HG02973 (cell line): Measurements from ENCODE around the gene CAMTA1.

Experiments used
- ATAC-seq: cut with Tn5 transposase; IDR thresholded peaks from one replicate; pipeline ENCODE4 v1.9.1; 2021; ENCODE audit warnings: moderate library complexity; ENCODE audit not compliant: unreplicated experiment

CAMTA1 gene

DNA sequence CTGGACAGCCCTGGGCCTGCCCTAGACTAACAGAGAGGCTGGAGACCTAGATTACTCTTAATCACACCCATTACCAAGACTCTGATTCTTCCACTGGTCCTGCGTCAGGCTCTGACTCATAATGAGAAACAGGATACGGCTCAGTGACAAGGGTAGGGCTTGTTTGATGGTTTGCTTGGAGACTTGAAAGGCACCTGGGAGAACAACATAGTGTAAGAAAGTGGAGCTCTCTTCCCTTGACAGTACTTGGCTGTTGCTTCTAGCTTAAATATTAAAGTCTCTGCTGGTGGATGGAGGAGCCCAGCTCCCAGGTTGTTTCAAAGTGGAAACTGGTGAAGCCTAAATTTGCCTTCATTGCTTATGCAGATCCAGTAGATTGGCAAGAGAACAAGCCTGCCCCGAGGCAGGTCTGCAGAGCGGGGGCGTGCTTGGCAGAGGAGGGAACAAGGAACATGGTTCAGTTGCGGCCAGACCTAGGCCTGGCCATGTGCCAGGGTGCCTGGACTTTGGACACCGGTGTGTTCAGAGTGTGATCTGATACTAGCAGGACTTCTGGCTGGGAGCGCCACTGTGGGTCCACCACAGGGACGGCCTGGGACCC is 480.6 kb downstream of the CAMTA1 start:
- no peak for ATAC-seq

DNA sequence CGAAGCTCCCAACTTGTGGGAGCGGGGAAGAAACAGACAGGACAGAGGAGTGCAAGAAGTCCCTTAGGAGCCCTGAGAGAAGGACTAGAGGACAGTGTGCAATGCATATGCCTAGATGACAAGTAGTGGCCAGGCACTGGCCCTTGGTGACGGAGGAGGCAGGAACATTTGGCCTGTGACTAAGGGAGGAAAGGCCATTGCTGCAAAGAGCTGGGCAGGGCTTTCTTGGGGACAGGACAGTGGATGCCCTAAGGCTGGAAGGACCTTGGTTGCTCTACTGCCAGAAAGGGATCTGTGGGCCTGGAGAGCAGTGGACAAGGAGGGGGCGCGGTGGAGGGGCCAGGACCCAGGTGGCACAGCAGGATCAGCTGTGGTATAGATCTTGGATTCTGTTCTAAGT is 481.3 kb downstream of the CAMTA1 start:
- no peak for ATAC-seq

- no peak for ATAC-seq
Measured at GRCh38 chr1:7267493-7267892, 482.2 kb downstream of the CAMTA1 start.

- ATAC-seq, result no peak
Measured at GRCh38 chr1:7268983-7269382, 483.7 kb downstream of the CAMTA1 start.

DNA sequence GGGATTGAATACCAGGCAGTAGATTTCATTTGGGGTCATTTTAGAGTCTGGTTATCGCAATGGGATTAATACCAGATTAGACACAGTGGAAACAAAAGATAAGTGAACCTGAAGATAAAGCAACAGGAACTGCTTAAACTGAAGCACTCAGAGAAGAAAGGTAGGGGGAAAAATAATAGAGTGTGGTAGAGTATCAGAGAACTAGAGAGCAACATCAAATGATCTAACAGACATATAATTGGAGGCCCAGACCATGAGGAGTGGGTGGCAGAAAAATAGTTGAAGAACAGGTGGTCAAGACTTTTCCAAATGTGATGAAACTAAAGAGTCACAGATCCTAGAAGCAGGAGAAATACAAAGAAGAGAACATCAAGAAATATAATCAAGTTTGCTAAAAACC is 484.3 kb downstream of the CAMTA1 start:
- ATAC-seq, result no peak

DNA sequence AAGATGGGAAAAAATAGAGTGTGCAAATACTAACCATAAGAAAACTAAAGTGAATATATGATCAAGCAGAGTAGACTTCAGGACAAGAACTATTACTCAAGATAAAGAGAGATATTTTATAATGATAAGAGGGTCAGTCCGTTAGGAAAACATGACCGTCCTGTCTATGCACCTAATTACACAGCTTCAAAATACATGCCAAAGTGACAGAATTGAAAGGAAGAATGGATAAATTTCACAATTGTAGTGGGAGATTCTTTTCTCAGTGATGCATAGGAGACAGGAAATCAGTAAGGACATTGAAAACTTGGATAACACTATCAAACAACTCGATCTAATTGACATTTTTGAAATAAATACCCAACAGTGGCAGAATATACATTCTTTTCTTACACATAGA is 489.0 kb downstream of the CAMTA1 start:
- ATAC-seq, result no peak

GRCh38 chr1:7278045-7278444 is 492.8 kb downstream of the CAMTA1 start:
- no peak for ATAC-seq

- no peak for ATAC-seq
Measured at GRCh38 chr1:7278827-7279765, 493.8 kb downstream of the CAMTA1 start.

- ATAC-seq, result no peak
Measured at GRCh38 chr1:7279769-7280168, 494.5 kb downstream of the CAMTA1 start.

DNA sequence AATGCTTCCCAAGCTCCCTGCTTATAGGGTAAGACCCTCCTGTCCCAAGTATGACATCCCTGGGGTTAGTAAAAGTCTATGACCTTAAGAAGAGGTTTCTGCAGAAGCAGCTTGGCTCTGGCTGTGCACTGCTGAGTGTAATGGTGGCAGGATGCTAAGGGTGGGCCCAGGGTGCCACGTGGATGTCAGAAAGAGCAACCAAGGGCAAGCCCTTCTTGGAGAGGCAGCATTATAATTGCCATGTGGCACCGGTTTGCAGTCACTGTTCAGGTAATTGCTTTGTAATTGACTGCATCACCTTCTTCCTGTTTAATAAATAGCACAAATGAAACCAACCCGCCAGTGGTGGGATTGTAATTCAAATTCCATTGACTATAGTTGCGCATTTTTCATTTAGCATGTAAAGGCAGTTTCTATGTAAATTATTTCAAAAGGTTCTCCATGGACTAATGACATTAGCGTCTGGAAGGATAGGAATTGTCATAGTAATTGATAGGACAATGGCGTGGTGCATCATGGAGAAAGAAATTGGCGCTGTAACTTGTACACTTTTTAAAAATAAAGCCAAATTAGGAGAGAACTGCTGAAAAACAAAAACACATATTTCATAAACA is 495.2 kb downstream of the CAMTA1 start:
- ATAC-seq, result no peak

DNA sequence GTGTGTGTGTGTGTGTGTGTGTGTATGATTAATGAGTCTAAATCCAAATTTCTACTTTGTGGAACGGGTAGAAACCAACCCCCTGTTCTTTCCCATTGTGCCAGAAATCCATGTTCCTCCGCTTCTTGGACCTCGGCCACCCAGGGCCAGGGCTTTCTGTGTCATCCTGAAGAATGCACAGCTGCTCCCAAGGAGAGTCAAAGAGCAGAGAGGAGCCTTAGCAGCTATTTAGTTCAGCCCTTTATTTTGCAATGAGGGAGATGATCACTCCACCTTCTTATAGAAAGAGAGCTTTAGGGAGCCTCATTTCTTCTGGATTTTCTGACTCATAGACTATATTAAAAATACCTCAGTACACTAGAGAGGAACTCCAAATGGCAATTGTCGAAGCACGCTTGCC is 496.6 kb downstream of the CAMTA1 start:
- no peak for ATAC-seq

- no peak for ATAC-seq
Measured at GRCh38 chr1:7284839-7285435, 499.7 kb downstream of the CAMTA1 start.

- ATAC-seq, result no peak
Measured at GRCh38 chr1:7285856-7286454, 500.7 kb downstream of the CAMTA1 start.

- no peak for ATAC-seq
Measured at GRCh38 chr1:7287013-7287412, 501.8 kb downstream of the CAMTA1 start.

DNA sequence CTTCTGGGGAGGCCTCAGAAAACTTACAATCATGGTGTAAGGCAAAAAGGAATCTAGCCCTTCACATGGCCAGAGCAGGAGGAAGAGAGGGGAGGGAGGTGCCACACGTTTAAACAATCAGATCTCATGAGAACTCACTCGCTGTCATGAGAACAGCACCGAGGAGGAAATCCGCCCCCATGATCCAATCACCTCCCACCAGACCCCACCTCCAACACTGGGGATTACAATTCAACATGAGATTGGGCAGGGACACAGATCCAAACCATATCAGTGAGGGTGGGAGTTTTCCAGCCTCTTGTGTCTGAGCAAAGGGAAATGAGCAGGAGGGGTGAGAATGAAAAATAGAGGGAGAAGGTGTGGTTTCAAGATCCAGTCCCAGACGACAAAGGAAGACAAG is 503.7 kb downstream of the CAMTA1 start:
- no peak for ATAC-seq

- no peak for ATAC-seq
Measured at GRCh38 chr1:7289694-7290093, 504.4 kb downstream of the CAMTA1 start.

- ATAC-seq, result no peak
Measured at GRCh38 chr1:7290971-7291970, 506.0 kb downstream of the CAMTA1 start.

- ATAC-seq, result no peak
Measured at GRCh38 chr1:7292036-7292681, 506.9 kb downstream of the CAMTA1 start.

GRCh38 chr1:7292714-7293419 is 507.6 kb downstream of the CAMTA1 start:
- ATAC-seq, result no peak
